ENCODE results near the gene NSD2.
"Not testable (repeated sequence)": the region's sequence is repeated elsewhere in the genome, so short reads cannot be mapped to it uniquely, and the experiment has no call there.

NSD2 gene

DNA sequence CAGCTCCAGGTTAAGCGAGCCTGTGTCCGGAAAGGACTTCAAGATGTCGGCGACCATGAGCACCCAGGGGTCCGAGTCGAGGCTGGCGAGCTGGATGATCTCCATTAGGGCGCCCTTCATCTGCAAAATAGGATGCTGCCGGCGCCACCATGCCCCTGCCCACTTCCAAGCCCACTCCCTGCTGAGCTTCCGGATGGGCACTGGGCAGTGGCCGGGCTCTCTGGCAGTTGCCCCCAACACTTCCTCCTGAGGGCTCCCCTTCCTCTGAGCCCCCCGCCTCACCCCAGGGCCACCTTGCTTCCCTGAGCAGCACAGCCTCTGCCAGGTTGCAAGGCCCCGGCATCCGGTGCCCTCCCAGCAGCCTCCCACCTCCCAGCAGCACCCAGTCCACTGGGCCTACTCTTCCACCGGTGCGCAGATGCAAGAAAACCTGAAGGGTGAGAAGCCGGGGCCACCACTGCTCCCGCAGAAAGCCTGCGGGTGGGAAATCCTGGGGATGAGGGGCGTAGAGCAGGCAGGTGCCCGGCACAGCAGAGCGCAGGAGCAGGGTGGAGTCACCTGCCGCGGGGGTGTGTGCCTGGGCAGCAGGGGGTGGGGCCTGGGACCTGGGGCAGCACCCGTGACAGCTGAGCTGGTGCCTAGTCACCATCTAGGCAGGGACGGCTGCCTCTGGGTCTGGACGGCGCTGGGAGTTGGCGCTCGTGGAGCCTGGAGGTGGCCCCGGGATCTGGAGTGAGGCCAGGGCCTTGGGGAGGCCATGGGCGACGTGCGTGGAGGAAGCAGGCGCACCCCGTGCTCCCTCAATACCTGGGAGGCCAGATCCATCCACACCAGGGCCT lies 120.6 kb downstream of the NSD2 start:
- no peak for DNase-seq (ENCODE audit: low read depth)
- H3K4me3 ChIP-seq (ENCODE audit: low read depth, low read length): no peak overlapping the region
- TF ChIP-seq, protein P1, sequence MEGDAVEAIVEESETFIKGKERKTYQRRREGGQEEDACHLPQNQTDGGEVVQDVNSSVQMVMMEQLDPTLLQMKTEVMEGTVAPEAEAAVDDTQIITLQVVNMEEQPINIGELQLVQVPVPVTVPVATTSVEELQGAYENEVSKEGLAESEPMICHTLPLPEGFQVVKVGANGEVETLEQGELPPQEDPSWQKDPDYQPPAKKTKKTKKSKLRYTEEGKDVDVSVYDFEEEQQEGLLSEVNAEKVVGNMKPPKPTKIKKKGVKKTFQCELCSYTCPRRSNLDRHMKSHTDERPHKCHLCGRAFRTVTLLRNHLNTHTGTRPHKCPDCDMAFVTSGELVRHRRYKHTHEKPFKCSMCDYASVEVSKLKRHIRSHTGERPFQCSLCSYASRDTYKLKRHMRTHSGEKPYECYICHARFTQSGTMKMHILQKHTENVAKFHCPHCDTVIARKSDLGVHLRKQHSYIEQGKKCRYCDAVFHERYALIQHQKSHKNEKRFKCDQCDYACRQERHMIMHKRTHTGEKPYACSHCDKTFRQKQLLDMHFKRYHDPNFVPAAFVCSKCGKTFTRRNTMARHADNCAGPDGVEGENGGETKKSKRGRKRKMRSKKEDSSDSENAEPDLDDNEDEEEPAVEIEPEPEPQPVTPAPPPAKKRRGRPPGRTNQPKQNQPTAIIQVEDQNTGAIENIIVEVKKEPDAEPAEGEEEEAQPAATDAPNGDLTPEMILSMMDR (IDR thresholded peaks at IDR 0.05; ENCODE audit: control insufficient read depth, extremely low read depth, insufficient read depth): no peak

GRCh38 chr4:1992468-1993168 lies 121.4 kb downstream of the NSD2 start:
- TF ChIP-seq, protein P1 (IDR thresholded peaks at IDR 0.05; ENCODE audit: control insufficient read depth, extremely low read depth, insufficient read depth): no peak
- no peak overlapping the region for H3K4me3 ChIP-seq (ENCODE audit: low read depth, low read length)
- no peak for DNase-seq (ENCODE audit: low read depth)

- H3K4me3 ChIP-seq (ENCODE audit: low read depth, low read length): no peak overlapping the region
- TF ChIP-seq, protein P1 (IDR thresholded peaks at IDR 0.05; ENCODE audit: control insufficient read depth, extremely low read depth, insufficient read depth): no peak
- no peak for DNase-seq (ENCODE audit: low read depth)
Measured at GRCh38 chr4:1993169-1993516, 122.0 kb downstream of the NSD2 start.

GRCh38 chr4:1993718-1994516 lies 122.7 kb downstream of the NSD2 start:
- H3K4me3 ChIP-seq (ENCODE audit: low read depth, low read length); DNase-seq (ENCODE audit: low read depth): not testable (repeated sequence)

GRCh38 chr4:1994938-1995337 lies 123.7 kb downstream of the NSD2 start:
- DNase-seq (ENCODE audit: low read depth): no peak
- no peak overlapping the region for H3K4me3 ChIP-seq (ENCODE audit: low read depth, low read length)
- TF ChIP-seq, protein P1 (IDR thresholded peaks at IDR 0.05; ENCODE audit: control insufficient read depth, extremely low read depth, insufficient read depth): no peak

- TF ChIP-seq, protein P1 (IDR thresholded peaks at IDR 0.05; ENCODE audit: control insufficient read depth, extremely low read depth, insufficient read depth): no peak
- H3K4me3 ChIP-seq (ENCODE audit: low read depth, low read length): no peak overlapping the region
- no peak for DNase-seq (ENCODE audit: low read depth)
Measured at GRCh38 chr4:1996866-1997611, 125.8 kb downstream of the NSD2 start.
